Activated CD4-positive, alpha-beta T cell treated with anti-CD3 and anti-CD28 coated beads, Interleukin-2, amount 50 U/mL, for 4 hours (primary cell): ENCODE results near the gene HBB.
"Not testable (repeated sequence)": the region's sequence is repeated elsewhere in the genome, so short reads cannot be mapped to it uniquely, and the experiment has no call there.

ENCODE experiments used
- DNase-seq, 2 experiments: peaks; one replicate each; pipeline ENCODE4 v3.0.0-alpha.2; 2020

HBB gene

DNA sequence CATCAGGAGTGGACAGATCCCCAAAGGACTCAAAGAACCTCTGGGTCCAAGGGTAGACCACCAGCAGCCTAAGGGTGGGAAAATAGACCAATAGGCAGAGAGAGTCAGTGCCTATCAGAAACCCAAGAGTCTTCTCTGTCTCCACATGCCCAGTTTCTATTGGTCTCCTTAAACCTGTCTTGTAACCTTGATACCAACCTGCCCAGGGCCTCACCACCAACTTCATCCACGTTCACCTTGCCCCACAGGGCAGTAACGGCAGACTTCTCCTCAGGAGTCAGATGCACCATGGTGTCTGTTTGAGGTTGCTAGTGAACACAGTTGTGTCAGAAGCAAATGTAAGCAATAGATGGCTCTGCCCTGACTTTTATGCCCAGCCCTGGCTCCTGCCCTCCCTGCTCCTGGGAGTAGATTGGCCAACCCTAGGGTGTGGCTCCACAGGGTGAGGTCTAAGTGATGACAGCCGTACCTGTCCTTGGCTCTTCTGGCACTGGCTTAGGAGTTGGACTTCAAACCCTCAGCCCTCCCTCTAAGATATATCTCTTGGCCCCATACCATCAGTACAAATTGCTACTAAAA lies at the start of gene HBB:
Gene HBB (minus strand): TSS at position 340 of the 579 bp plus-strand sequence. CDS start 50 bp downstream, at position 290.
- DNase-seq, result no peak

DNA sequence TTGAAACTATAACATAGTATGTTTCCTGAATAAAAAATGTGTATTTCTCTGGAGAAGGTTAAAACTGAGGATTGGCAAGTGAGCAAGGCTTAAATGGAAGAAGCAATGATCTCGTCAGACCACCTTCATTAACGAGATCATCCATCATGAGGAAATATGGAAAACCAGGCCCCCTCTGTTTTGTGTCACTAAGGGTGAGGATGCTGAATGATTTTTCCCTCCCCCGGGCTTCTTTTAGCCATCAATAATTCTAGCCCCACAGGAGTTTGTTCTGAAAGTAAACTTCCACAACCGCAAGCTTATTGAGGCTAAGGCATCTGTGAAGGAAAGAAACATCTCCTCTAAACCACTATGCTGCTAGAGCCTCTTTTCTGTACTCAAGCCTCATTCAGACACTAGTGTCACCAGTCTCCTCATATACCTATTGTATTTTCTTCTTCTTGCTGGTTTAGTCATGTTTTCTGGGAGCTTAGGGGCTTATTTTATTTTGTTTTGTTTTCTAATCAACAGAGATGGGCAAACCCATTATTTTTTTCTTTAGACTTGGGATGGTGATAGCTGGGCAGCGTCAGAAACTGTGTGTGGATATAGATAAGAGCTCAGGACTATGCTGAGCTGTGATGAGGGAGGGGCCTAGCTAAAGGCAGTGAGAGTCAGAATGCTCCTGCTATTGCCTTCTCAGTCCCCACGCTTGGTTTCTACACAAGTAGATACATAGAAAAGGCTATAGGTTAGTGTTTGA lies 48.7 kb upstream of the HBB start:
- no peak for DNase-seq

DNA sequence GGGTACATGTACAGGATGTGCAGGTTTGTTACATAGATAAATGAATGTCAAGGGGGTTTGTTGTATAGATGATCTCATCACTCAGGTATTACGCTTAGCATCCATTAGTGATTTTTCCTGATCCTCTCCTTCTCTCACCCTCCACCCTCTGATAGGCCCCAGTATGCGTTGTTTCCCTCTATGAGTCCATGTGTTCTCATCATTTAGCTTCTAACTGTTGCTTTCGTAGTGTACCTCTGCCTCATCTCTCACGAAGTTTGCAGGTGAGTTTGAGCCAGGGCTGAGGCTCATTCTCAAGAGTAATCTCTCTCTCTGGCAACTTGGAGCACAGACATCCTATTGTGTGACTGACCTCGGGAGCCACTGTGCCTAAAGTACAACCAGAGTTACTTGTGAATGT lies 47.5 kb upstream of the HBB start:
- no peak for DNase-seq

DNA sequence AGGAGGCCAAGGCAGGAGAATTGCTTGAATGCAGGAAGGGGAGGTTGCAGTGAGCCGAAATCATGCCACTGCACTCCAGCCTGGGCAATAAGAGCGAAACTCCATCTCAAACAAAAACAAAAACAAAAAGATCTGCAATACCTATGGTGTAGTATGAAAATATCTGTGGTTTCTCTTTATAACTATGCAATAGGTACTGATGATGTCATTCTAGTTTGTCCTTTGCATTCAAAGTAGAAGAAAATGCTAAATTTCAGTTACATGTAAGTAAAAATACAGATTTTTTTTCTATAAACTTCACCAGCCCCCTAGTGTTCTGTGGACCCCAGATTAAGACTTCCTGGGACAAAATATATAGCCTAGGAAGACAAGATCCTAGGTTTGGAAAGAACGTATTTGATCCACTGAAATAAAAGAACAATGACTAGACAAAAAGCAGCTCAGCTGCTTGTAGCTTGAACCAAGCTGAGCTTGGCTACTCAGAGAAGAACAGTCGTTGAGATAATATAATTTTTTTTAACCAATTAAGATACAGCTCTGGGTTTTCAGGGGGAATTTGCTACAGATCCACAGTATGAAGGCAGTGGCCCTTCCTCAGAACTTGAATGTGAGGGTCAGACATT lies 45.6 kb upstream of the HBB start:
- no peak for DNase-seq

- no peak for DNase-seq
Observed at GRCh38 chr11:5269715-5270147, 42.9 kb upstream of the HBB start, which contains the start of gene HBE1. HBE1 (minus strand) TSS chr11:5269945; CDS start chr11:5269890, 55 bp downstream.

- DNase-seq, result no peak
Observed at GRCh38 chr11:5267033-5267563, 40.2 kb upstream of the HBB start.

GRCh38 chr11:5266609-5267008 lies 39.7 kb upstream of the HBB start:
- no peak for DNase-seq

- no peak for DNase-seq
Observed at GRCh38 chr11:5265832-5266231, 39.0 kb upstream of the HBB start.

- DNase-seq, result no peak
Observed at GRCh38 chr11:5258543-5259262, 31.8 kb upstream of the HBB start.

DNA sequence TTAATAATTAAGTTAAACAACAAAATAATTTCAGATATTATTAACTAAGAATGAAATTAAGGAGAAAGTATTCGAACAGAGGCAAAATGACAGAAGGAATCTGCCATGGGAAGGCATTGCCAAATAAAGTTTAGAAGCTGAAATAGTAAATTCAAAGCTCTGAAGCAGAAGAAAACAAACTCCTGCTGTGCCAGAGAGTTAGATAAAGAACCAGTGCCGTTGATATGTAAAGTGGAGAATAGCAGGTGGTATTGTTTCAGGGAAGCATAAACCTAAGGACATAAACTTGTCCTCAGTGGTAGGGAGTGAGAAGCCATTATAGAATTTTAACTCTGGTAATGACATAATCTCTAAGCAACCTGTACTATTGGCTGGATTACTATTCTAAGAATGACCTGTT lies 30.4 kb upstream of the HBB start:
- DNase-seq, result no peak

- DNase-seq, result not testable (repeated sequence)
Observed at GRCh38 chr11:5254646-5255413, 28.0 kb upstream of the HBB start, which contains the start of gene HBG2. HBG2 (minus strand) TSS chr11:5254781; CDS start chr11:5254728, 53 bp downstream.

GRCh38 chr11:5254023-5254422 lies 27.2 kb upstream of the HBB start:
- not testable (repeated sequence) for DNase-seq

DNA sequence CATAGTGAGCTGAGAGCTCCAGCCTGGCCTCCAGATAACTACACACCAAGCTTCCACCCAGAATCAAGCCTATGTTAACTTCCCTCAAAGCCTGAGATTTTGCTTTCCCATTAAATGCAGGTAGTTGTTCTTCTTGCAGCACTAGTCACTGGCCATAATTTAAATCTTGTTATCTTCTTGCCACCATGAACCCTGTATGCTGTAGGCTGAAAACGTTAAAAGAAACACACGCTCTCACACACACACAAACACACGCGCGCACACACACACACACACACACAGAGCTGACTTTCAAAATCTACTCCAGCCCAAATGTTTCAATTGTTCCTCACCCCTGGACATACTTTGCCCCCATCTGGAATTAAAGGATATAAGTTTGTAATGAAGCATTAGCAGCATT lies 26.6 kb upstream of the HBB start:
- not testable (repeated sequence) for DNase-seq

DNA sequence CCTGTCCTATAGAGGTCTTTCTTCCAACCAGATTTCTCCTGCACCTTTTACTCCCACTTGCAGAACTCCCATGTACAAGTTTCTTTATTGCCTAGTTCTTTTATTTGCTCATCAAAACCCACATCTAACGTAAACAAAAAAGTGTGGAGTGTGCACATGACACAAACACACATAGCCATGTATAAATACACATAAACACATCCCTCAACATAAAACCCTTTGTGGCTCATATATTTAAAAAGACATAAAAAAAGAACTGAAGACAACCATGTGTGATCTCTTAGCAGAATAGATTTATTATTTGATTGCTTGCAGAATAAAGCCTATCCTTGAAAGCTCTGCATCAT lies 26.0 kb upstream of the HBB start:
- DNase-seq, result no peak

DNA sequence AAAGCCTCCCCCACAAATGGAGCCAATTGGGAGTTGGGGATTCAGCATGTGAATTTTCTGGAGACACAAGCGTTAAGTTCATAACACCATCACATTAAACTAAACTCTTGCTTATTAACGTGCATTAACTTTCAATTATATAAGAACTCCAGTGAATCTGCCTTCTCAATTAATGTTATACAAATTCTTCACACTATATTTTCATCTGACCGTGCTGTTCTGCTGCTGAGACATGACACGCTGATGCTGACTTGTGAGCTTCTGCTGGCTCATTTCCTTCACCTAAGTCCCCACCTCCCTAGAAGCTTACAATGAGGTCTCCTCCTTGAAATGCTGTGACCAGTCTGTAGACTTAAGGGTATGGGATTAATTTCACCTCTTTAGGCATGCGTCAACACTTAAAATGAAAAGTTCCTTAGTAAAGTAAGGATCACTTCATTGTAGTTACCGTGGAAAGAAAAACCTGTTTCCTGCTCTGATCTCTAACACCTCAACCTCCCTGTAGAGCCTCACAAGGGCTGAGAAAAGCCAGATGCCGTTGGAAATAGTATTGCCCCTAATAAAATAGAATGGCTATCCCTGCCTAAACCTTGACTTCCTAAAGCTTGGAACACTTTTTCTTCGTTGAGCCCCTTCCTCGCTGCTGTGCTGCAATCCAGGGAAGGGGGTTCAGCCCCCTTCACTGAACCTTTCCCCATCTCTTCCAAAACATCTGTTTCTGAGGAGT lies 25.5 kb upstream of the HBB start:
- DNase-seq, result no peak

- DNase-seq, result no peak
Observed at GRCh38 chr11:5251746-5252145, 24.9 kb upstream of the HBB start.

- DNase-seq, result no peak
Observed at GRCh38 chr11:5250543-5251204, 23.8 kb upstream of the HBB start.

- not testable (repeated sequence) for DNase-seq
Observed at GRCh38 chr11:5249807-5250396, 23.0 kb upstream of the HBB start, which contains the start of gene HBG1. HBG1 (minus strand) TSS chr11:5249857; CDS start chr11:5249804, 53 bp downstream.

GRCh38 chr11:5248498-5248897 lies 21.6 kb upstream of the HBB start:
- DNase-seq, result not testable (repeated sequence)

DNA sequence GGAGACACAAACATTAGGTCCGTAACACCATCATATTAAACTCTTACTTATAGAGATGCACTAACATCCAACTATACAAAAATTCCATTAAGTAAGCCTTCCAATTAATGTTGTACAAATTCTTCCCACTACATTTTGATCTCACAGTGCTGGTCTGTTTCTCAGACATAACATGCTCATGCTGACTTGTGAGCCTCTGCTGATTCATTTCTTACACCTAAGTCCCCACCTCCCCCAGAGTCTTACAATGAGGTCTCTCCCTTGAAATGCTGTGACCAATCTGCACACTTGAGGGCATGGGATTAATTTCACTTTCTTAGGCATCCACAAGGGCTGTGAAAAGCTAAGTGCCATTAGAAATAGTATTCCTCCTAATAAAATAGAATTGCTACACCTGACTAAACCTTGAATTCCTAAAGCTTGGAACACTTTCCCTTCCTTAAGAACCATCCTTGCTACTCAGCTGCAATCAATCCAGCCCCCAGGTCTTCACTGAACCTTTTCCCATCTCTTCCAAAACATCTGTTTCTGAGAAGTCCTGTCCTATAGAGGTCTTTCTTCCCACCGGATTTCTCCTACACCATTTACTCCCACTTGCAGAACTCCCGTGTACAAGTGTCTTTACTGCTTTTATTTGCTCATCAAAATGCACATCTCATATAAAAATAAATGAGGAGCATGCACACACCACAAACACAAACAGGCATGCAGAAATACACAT lies 20.8 kb upstream of the HBB start:
- no peak for DNase-seq
